Left renal pelvis (tissue), 4 donors: ENCODE measurements around the gene SF3A1. TPM values are rescaled to one million over a fixed set of nuclear protein-coding genes. Genes with fewer than 3 reads are reported as not detected.
A peak's percentile ranks its signal among the peaks of the same experiment; 100 is the strongest.

Source experiments
- DNase-seq, 4 donors: peaks; one replicate each; pipeline ENCODE4 v3.0.0-alpha.2; 2013; ENCODE audit warnings: low read depth in 4 of 4, low spot score in 3 of 4
- polyA plus RNA-seq, 4 donors: library from polyadenylated mRNA; unstranded; fragments of 120-200 nt; gene quantifications; one replicate each; pipeline ENCODE4 v1.2.1, GENCODE V29; 2013; ENCODE audit not compliant: insufficient read length in 4 of 4

Gene SF3A1
- polyA plus RNA-seq, 4 donors, result 133 to 155 (median 150) TPM

GRCh38 chr22:30291058-30291892, 65.4 kb downstream of the SF3A1 start:
- DNase-seq, result no peak

GRCh38 chr22:30290342-30291057, 66.2 kb downstream of the SF3A1 start:
- no peak for DNase-seq

GRCh38 chr22:30289980-30290313, 66.7 kb downstream of the SF3A1 start:
- no peak for DNase-seq

- DNase-seq, result peak; percentile 93 to 95 (median 94)
Measured at GRCh38 chr22:30289141-30289979, 67.3 kb downstream of the SF3A1 start, which contains the start of gene CASTOR1. Gene CASTOR1, minus strand, starts transcription at chr22:30289505. Its CDS starts 8 bp downstream, at chr22:30289497.

GRCh38 chr22:30288419-30289140, 68.1 kb downstream of the SF3A1 start:
- DNase-seq, result no peak

DNA sequence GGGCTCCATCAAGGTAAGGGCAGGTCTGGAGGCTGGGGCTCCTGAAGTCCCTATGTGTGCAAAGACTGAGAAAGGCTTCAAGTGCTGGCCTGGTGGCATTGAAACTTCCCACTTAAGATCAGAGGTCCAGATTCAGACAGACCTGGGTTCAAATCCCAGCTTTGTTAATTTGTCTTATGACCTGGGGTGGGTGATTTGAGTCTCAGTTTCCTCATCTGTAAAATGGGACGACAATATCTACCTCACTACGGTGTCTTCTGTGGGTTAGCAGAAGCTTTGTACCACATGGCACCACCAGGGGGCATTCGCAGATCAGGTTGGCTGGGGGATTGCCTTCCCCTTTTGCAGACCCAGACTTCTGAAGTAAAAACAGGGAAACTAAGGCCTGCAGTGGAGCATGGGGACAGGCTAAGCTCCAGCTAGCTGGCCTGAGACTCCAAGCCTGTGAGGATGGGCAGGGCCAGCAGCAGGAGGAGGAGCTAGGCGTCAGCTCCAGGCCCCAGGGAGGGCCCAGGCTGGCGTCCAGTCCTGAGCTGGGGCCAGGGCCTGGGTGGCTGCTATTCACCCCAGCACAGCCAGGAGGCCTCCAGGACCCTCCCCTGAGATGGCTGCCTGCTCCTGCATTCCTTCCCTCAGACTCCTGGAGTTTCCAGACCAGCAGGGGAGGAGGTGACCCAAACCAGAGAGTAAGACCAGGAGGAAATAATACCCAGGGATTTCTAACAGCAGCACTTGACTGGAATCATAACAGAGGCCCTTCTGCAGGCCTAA, 68.9 kb downstream of the SF3A1 start:
- peak in 1 of 4 donors; percentile 63 for DNase-seq

GRCh38 chr22:30286813-30287647, 69.7 kb downstream of the SF3A1 start:
- DNase-seq, result no peak

- no peak for DNase-seq
Measured at GRCh38 chr22:30286331-30286730, 70.4 kb downstream of the SF3A1 start.

DNA sequence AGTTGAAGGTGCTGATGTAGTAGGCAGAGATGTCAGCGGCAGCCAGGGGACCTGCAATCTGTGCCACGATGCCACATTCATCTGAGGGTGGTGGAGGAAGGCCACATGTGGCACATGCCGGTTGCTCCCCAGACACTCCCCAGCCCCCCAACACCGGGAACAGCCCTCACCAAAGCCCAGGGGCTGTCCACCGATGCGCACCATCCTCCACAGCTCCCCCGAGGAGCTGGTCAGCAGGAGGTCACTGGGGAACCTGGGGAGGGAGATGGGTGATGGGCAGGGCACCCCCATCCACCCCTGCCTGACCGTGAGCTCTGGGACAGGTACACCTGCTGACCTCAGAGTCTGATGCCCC, 70.9 kb downstream of the SF3A1 start:
- no peak for DNase-seq

DNA sequence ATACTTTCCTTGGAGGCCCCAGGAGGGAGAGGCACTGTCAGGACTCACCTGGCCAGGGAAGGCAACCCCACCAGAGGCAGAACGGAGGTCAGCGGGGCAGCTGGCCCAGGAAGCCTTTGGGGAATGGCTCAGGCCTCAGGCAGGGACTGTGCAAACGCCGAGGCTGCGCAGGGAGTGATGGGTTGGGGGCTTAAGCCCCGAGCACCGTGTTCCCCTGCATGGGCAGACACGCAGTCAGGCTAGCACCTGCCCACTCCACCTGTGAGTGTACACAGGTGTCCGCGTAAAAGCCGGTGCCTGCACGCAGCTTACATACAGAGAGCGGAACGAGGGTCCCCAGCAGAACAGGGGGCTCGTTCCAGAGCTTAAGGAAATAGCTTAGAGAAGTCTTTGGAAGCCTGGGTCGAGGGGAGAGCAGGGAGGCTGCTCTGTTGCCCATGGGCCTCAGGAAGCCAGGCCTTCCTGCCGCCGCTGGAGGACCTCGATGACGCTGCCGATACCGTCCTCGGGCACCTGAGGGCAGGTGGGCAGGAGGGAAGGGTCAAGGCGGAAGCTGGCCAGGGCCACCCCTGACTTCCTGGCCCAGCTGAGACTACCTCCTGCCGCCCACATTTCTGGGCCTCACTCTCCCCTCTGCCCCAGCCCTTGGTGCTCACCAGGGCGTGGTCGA, 71.4 kb downstream of the SF3A1 start:
- DNase-seq, result no peak

- no peak for DNase-seq
Measured at GRCh38 chr22:30284666-30285065, 72.0 kb downstream of the SF3A1 start.

GRCh38 chr22:30284172-30284571, 72.5 kb downstream of the SF3A1 start:
- DNase-seq, result no peak

- no peak for DNase-seq
Measured at GRCh38 chr22:30283342-30283741, 73.4 kb downstream of the SF3A1 start.

- no peak for DNase-seq
Measured at GRCh38 chr22:30282616-30283046, 74.1 kb downstream of the SF3A1 start.
